ENCODE measurements around the gene MBD3L1. TPM values are rescaled to one million over a fixed set of nuclear protein-coding genes. Genes with fewer than 3 reads are reported as not detected.

The MBD3L1 gene
- polyA plus RNA-seq, 1 of the 3 experiments (the other 2 are of a cell fraction), result not detected

DNA sequence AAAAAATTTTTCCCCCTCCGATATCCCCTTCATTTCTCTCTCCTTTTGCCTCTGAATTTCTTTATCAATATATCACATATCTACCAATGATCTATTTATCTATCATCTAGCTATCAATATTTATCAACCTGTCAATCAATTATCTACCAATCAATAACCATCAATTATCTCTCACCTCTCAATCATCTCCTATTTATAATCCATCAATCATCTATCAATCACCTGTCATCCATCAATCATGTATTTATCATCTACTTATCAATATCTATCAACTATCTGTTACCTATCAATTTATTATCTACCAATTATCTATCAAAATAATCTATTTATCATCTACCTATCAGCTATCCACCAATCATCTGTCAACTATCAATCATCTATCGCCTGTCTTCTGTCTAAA is 17.1 kb downstream of the MBD3L1 start:
- Histone ChIP-seq H3K4me2 (no peak overlapping the region), H3K27me3 (ENCODE audit: insufficient read depth) (no peaks in the 10 kb centered on the region), H3K27ac (ENCODE audit: low read depth in 2 of 2, low read length in 1 of 2) (no peak overlapping the region), H3K9me3 (no peaks in the 10 kb centered on the region), H3K4me1 (ENCODE audit: control insufficient read depth in 1 of 2, insufficient read depth in 2 of 2, low read depth in 1 of 2, low read length in 1 of 2) (no peaks in the 10 kb centered on the region), H3K9me2 (no peaks in the 10 kb centered on the region), H4K20me1 (ENCODE audit: insufficient read depth) (no peaks in the 10 kb centered on the region), H2AFZ (ENCODE audit: low read depth) (no peak overlapping the region), H3K4me3 (ENCODE audit: low read depth in 2 of 2, low read length in 1 of 2) (no peak overlapping the region), H3F3A (replicated peaks; ENCODE audit: insufficient read depth) (no peaks in the 10 kb centered on the region), H3K9ac (no peak overlapping the region), H3K36me3 (replicated peaks in 1 of 2; ENCODE audit: control insufficient read depth in 1 of 2, insufficient read depth in 2 of 2, low read length in 1 of 2) (no peaks in the 10 kb centered on the region), H3K79me2 (ENCODE audit: insufficient read depth) (no peaks in the 10 kb centered on the region)
- CTCF ChIA-PET, result no interaction called here
- POLR2A ChIA-PET, result no interaction called here
- no peak for DNase-seq
- TF ChIP-seq FOXJ3 (CRISPR knock-in tag; IDR thresholded peaks at IDR 0.05) (no peak), CHD2 (IDR thresholded peaks at IDR 0.05; ENCODE audit: low read length, partially characterized antibody) (no peak), RAD21 (IDR thresholded peaks at IDR 0.05; ENCODE audit: low read length) (no peak), USF2 (IDR thresholded peaks at IDR 0.05; ENCODE audit: borderline replicate concordance, low read depth, low read length) (no peak), CTCF (IDR thresholded peaks at IDR 0.05) (no peak), SMC3 (IDR thresholded peaks at IDR 0.05; ENCODE audit: low read depth, low read length) (no peak), FOXM1 (IDR thresholded peaks at IDR 0.05; ENCODE audit: low read depth) (no peak), GABPA (IDR thresholded peaks at IDR 0.05; ENCODE audit: low read depth) (no peak), SIN3A (IDR thresholded peaks at IDR 0.05; ENCODE audit: borderline replicate concordance, low read depth, low read length) (no peak), TEAD4 (IDR thresholded peaks at IDR 0.05; ENCODE audit: borderline replicate concordance, insufficient read depth) (no peak), REST (IDR thresholded peaks at IDR 0.05; ENCODE audit: low read depth, low read length) (no peak), ELF1 (IDR thresholded peaks at IDR 0.05) (no peak), EZH2phosphoT487 (IDR thresholded peaks at IDR 0.05; ENCODE audit: borderline replicate concordance, low read depth) (no peak), RXRA (IDR thresholded peaks at IDR 0.05; ENCODE audit: borderline replicate concordance, low read depth) (no peak)
- TF ChIP-seq, protein P1, sequence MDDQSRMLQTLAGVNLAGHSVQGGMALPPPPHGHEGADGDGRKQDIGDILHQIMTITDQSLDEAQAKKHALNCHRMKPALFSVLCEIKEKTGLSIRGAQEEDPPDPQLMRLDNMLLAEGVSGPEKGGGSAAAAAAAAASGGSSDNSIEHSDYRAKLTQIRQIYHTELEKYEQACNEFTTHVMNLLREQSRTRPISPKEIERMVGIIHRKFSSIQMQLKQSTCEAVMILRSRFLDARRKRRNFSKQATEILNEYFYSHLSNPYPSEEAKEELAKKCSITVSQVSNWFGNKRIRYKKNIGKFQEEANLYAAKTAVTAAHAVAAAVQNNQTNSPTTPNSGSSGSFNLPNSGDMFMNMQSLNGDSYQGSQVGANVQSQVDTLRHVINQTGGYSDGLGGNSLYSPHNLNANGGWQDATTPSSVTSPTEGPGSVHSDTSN (IDR thresholded peaks at IDR 0.05), result no peak
- 25% methylated on average over 2 of the region's 2 CpGs for WGBS (ENCODE audit: low lambda C conversion rate)
